Measurements from ENCODE around the gene ANGPTL2. TPM values are rescaled to one million over a fixed set of nuclear protein-coding genes. Genes with fewer than 3 reads are reported as not detected.

Gene ANGPTL2
- total and polyA plus RNA-seq, 4 donors = 0.93 to 3.2 (median 1.9) TPM

DNA sequence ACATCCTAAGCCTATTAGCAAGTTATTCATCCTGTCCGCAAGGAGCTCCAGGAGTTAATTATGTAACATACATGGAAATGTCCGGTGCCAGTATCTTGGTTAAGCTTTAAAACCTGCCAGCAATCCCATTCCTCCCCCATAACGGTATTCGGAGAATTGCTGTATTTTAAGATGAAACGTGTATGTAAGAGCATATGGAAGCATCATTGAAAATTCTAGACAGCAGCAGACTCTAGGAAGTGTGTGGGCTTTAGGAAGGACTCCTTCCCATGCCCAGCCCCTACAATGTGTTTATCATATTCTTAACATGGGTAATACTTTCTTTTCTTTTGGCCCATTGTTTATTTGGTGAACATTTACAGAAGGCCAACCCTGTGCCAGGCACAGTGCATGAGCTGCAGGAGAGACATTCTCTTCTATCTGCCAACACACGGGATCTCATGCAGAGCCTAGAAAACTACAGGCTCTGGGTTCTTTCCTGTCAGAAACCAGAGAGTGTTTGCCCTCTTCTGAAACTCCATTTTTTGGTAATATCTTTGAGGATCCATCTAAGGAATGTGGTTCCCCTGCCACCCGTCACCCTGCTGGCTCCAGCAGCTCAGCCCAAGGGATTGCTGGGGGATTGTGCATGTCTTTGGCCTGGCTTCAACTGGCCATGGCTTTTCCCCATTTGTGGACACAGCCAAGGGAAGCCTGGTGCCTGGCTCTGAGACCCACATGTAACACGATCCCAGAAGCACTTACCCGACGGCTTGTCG is 15.1 kb downstream of the ANGPTL2 start:
- Histone ChIP-seq H3K27ac (ENCODE audit: low read depth in 1 of 2, low read length in 2 of 2) (no peak overlapping the region), H3K4me3 (ENCODE audit: low read depth in 1 of 3, low read length in 3 of 3) (no peak overlapping the region), H3K4me1 (ENCODE audit: control insufficient read depth in 4 of 4, insufficient read depth in 4 of 4, low read length in 3 of 4) (peaks cover 0 to 5% (median 2%) of the 10 kb centered on the region in 4 donors), H3K27me3 (ENCODE audit: control insufficient read depth in 4 of 4, insufficient read depth in 4 of 4, low read length in 3 of 4) (no peaks in the 10 kb centered on the region), H3K9ac (ENCODE audit: low read depth in 1 of 2, low read length in 2 of 2) (no peak overlapping the region), H3K36me3 (ENCODE audit: control insufficient read depth in 4 of 4, insufficient read depth in 3 of 4, low read depth in 1 of 4, low read length in 3 of 4) (no peaks in the 10 kb centered on the region), H3K9me3 (ENCODE audit: control insufficient read depth in 4 of 4, low read length in 3 of 4) (no peaks in the 10 kb centered on the region)
- WGBS = 91% methylated on average over 11 of the region's 11 CpGs
- DNase-seq (ENCODE audit: low spot score) = no peak
- no peak for TF ChIP-seq FOXA2 (IDR thresholded peaks at IDR 0.05)
- no peak for TF ChIP-seq RXRA (IDR thresholded peaks at IDR 0.05)
- no peak for TF ChIP-seq TAF1 (conservative IDR thresholded peaks at IDR 0.05)
- no peak for TF ChIP-seq EGR1 (IDR thresholded peaks at IDR 0.05; ENCODE audit: low read depth in 2 of 2)
- TF ChIP-seq JUND (IDR thresholded peaks at IDR 0.05) = no peak
- no peak for TF ChIP-seq HNF4A (conservative IDR thresholded peaks at IDR 0.05)
- TF ChIP-seq REST (IDR thresholded peaks at IDR 0.05) = no peak
- no peak for TF ChIP-seq HNF4G (IDR thresholded peaks at IDR 0.05)

- Histone ChIP-seq H3K27me3 (ENCODE audit: control insufficient read depth in 4 of 4, insufficient read depth in 4 of 4, low read length in 3 of 4) (no peaks in the 10 kb centered on the region), H3K9me3 (ENCODE audit: control insufficient read depth in 4 of 4, low read length in 3 of 4) (no peaks in the 10 kb centered on the region), H3K4me1 (ENCODE audit: control insufficient read depth in 4 of 4, insufficient read depth in 4 of 4, low read length in 3 of 4) (peaks cover 0 to 5% (median 2%) of the 10 kb centered on the region in 4 donors), H3K9ac (ENCODE audit: low read depth in 1 of 2, low read length in 2 of 2) (no peak overlapping the region), H3K36me3 (ENCODE audit: control insufficient read depth in 4 of 4, insufficient read depth in 3 of 4, low read depth in 1 of 4, low read length in 3 of 4) (no peaks in the 10 kb centered on the region), H3K4me3 (ENCODE audit: low read depth in 1 of 3, low read length in 3 of 3) (no peak overlapping the region), H3K27ac (ENCODE audit: low read depth in 1 of 2, low read length in 2 of 2) (no peak overlapping the region)
- TF ChIP-seq TAF1 (conservative IDR thresholded peaks at IDR 0.05) = no peak
- no peak for TF ChIP-seq REST (IDR thresholded peaks at IDR 0.05)
- no peak for TF ChIP-seq NR2F2 (IDR thresholded peaks at IDR 0.05)
- TF ChIP-seq ZBTB33 (IDR thresholded peaks at IDR 0.05) = no peak
- no peak for TF ChIP-seq FOXA1 (IDR thresholded peaks at IDR 0.05)
- no peak for TF ChIP-seq ATF3 (IDR thresholded peaks at IDR 0.05)
- no peak for TF ChIP-seq HNF4A (conservative IDR thresholded peaks at IDR 0.05)
- TF ChIP-seq YY1 (IDR thresholded peaks at IDR 0.05) = no peak
- no peak for TF ChIP-seq MAX (IDR thresholded peaks at IDR 0.05)
- TF ChIP-seq, protein P1, sequence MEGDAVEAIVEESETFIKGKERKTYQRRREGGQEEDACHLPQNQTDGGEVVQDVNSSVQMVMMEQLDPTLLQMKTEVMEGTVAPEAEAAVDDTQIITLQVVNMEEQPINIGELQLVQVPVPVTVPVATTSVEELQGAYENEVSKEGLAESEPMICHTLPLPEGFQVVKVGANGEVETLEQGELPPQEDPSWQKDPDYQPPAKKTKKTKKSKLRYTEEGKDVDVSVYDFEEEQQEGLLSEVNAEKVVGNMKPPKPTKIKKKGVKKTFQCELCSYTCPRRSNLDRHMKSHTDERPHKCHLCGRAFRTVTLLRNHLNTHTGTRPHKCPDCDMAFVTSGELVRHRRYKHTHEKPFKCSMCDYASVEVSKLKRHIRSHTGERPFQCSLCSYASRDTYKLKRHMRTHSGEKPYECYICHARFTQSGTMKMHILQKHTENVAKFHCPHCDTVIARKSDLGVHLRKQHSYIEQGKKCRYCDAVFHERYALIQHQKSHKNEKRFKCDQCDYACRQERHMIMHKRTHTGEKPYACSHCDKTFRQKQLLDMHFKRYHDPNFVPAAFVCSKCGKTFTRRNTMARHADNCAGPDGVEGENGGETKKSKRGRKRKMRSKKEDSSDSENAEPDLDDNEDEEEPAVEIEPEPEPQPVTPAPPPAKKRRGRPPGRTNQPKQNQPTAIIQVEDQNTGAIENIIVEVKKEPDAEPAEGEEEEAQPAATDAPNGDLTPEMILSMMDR (IDR thresholded peaks at IDR 0.05; ENCODE audit: low read depth, low read length, missing input control) = no peak
- TF ChIP-seq GABPA (IDR thresholded peaks at IDR 0.05 in 1 of 2, conservative IDR thresholded peaks at IDR 0.05 in 1 of 2) = no peak
- no peak for TF ChIP-seq HNF4G (IDR thresholded peaks at IDR 0.05)
- TF ChIP-seq RAD21 (IDR thresholded peaks at IDR 0.05) = no peak
- WGBS = 91% methylated on average over 4 of the region's 4 CpGs
- no peak for DNase-seq (ENCODE audit: low spot score)
These were observed 16.0 kb downstream of the ANGPTL2 start for GRCh38 chr9:127106466-127106855.
